GM12865 (cell line): ENCODE results near the gene POTEG.
"Not testable (repeated sequence)": the region's sequence is repeated elsewhere in the genome, so short reads cannot be mapped to it uniquely, and the experiment has no call there.

Source experiments
- DNase-seq: peaks from one replicate; pipeline ENCODE4 v3.0.0; 2010; ENCODE audit warnings: low read depth
- H3K4me3 ChIP-seq: 2 replicates; pipeline ENCODE4 v1.5.1; 2011; ENCODE audit warnings: mild to moderate bottlenecking, low read depth, low read length, control low read depth

Gene POTEG

GRCh38 chr14:19383008-19383584, 51.0 kb downstream of the POTEG start:
- not testable (repeated sequence) for DNase-seq

GRCh38 chr14:19380137-19380536, 54.0 kb downstream of the POTEG start:
- not testable (repeated sequence) for DNase-seq, H3K4me3 ChIP-seq

More at GRCh38 chr14:19383008-19383584, 51.0 kb downstream of the POTEG start:
- not testable (repeated sequence) for H3K4me3 ChIP-seq

GRCh38 chr14:19374451-19374903, 59.7 kb downstream of the POTEG start:
- H3K4me3 ChIP-seq, DNase-seq: not testable (repeated sequence)

GRCh38 chr14:19372813-19373500, 61.2 kb downstream of the POTEG start:
- H3K4me3 ChIP-seq, DNase-seq: not testable (repeated sequence)

- not testable (repeated sequence) for DNase-seq
These were observed 62.4 kb downstream of the POTEG start for GRCh38 chr14:19371767-19372166.

GRCh38 chr14:19362803-19363202, 71.3 kb downstream of the POTEG start:
- not testable (repeated sequence) for H3K4me3 ChIP-seq, DNase-seq

More at GRCh38 chr14:19371767-19372166, 62.4 kb downstream of the POTEG start:
- H3K4me3 ChIP-seq = not testable (repeated sequence)

GRCh38 chr14:19362323-19362722, 71.8 kb downstream of the POTEG start:
- not testable (repeated sequence) for DNase-seq, H3K4me3 ChIP-seq

GRCh38 chr14:19361636-19362253, 72.4 kb downstream of the POTEG start:
- DNase-seq, H3K4me3 ChIP-seq: not testable (repeated sequence)

GRCh38 chr14:19360937-19361635, 73.1 kb downstream of the POTEG start:
- H3K4me3 ChIP-seq, DNase-seq: not testable (repeated sequence)
